ENCODE data around the gene EIF5A2. TPM values are rescaled to one million over a fixed set of nuclear protein-coding genes. Genes with fewer than 3 reads are reported as not detected.

Gene EIF5A2
- total RNA-seq, 1 donor from 2014 or later, result 6.6 TPM

GRCh38 chr3:170863816-170864215, 44.6 kb downstream of the EIF5A2 start:
- Histone ChIP-seq H3K4me3 (no peak overlapping the region), H3K27me3 (no peaks in the 10 kb centered on the region), H3K27ac (no peak overlapping the region), H3K9me3 (no peaks in the 10 kb centered on the region), H3K36me3 (peaks cover 0 to 31% of the 10 kb centered on the region in 2 donors), H3K4me1 (peaks cover 19% of the 10 kb centered on the region)
- no peak for DNase-seq (ENCODE audit: extremely low spot score in 2 of 2)
- intact Hi-C loops (cut with DNase I), result no loop called here
- no peak for TF ChIP-seq CTCF (IDR thresholded peaks at IDR 0.05)
- TF ChIP-seq POLR2AphosphoS5 (IDR thresholded peaks at IDR 0.05; ENCODE audit: insufficient read depth in 1 of 2, low read depth in 1 of 2), result no peak
- no peak for TF ChIP-seq POLR2A (IDR thresholded peaks at IDR 0.05)

GRCh38 chr3:170862618-170863374, 45.6 kb downstream of the EIF5A2 start:
- Histone ChIP-seq H3K4me1 (peaks cover 8% of the 10 kb centered on the region), H3K4me3 (no peak overlapping the region)
- TF ChIP-seq CTCF (IDR thresholded peaks at IDR 0.05) (no peak), POLR2AphosphoS5 (IDR thresholded peaks at IDR 0.05; ENCODE audit: insufficient read depth in 1 of 2, low read depth in 1 of 2) (no peak), POLR2A (IDR thresholded peaks at IDR 0.05) (no peak)

GRCh38 chr3:170858599-170858998, 49.8 kb downstream of the EIF5A2 start:
- H3K27ac ChIP-seq, result no peak overlapping the region
- intact Hi-C loops (cut with DNase I), result no loop called here
- no peaks in the 10 kb centered on the region for H3K9me3 ChIP-seq
- DNase-seq (ENCODE audit: extremely low spot score in 2 of 2), result no peak
- H3K4me1 ChIP-seq, result no peaks in the 10 kb centered on the region
- H3K27me3 ChIP-seq, result no peaks in the 10 kb centered on the region
- no peaks in the 10 kb centered on the region for H3K36me3 ChIP-seq
- TF ChIP-seq CTCF (IDR thresholded peaks at IDR 0.05), result no peak
- no peak for TF ChIP-seq POLR2AphosphoS5 (IDR thresholded peaks at IDR 0.05; ENCODE audit: insufficient read depth in 1 of 2, low read depth in 1 of 2)
- TF ChIP-seq POLR2A (IDR thresholded peaks at IDR 0.05), result no peak
- no peak overlapping the region for H3K4me3 ChIP-seq

More at GRCh38 chr3:170862618-170863374, 45.6 kb downstream of the EIF5A2 start:
- no peak for DNase-seq (ENCODE audit: extremely low spot score in 2 of 2)
- Histone ChIP-seq H3K27me3 (no peaks in the 10 kb centered on the region), H3K9me3 (no peaks in the 10 kb centered on the region), H3K27ac (no peak overlapping the region), H3K36me3 (peaks cover 0 to 27% of the 10 kb centered on the region in 2 donors)
- intact Hi-C loops (cut with DNase I), result no loop called here

- Histone ChIP-seq H3K27me3 (no peaks in the 10 kb centered on the region), H3K36me3 (no peaks in the 10 kb centered on the region), H3K4me3 (no peak overlapping the region), H3K4me1 (no peaks in the 10 kb centered on the region), H3K27ac (no peak overlapping the region), H3K9me3 (no peaks in the 10 kb centered on the region)
- intact Hi-C loops (cut with DNase I), result no loop called here
- TF ChIP-seq POLR2A (IDR thresholded peaks at IDR 0.05) (no peak), POLR2AphosphoS5 (IDR thresholded peaks at IDR 0.05; ENCODE audit: insufficient read depth in 1 of 2, low read depth in 1 of 2) (no peak), CTCF (IDR thresholded peaks at IDR 0.05) (no peak)
- DNase-seq (ENCODE audit: extremely low spot score in 2 of 2), result no peak
These were observed 56.1 kb downstream of the EIF5A2 start for GRCh38 chr3:170852324-170852723.

- Histone ChIP-seq H3K36me3 (no peaks in the 10 kb centered on the region), H3K27me3 (no peaks in the 10 kb centered on the region), H3K4me1 (no peaks in the 10 kb centered on the region), H3K27ac (no peak overlapping the region), H3K4me3 (no peak overlapping the region), H3K9me3 (no peaks in the 10 kb centered on the region)
- intact Hi-C loops (cut with DNase I), result no loop called here
- DNase-seq (ENCODE audit: extremely low spot score in 2 of 2), result no peak
- TF ChIP-seq CTCF (IDR thresholded peaks at IDR 0.05) (peak in 1 of 3 experiments; percentile 8), POLR2AphosphoS5 (IDR thresholded peaks at IDR 0.05; ENCODE audit: insufficient read depth in 1 of 2, low read depth in 1 of 2) (no peak), POLR2A (IDR thresholded peaks at IDR 0.05) (no peak)
These were observed 60.0 kb downstream of the EIF5A2 start for GRCh38 chr3:170848292-170848917.

All from vagina (tissue), 2 donors.